Gastroesophageal sphincter (tissue), 3 donors: ENCODE results near the gene AKR1A1.

Experiments
- CTCF ChIP-seq, 4 experiments: fragments of 200-600 bp in 2 of 4; fragments of 450-650 bp in 2 of 4; sonication (generic) in 1 of 4; IDR thresholded peaks; one replicate each; pipeline ENCODE4 v1.5.1; 2017 to 2019; ENCODE audit warnings: antibody characterized with exemption in 4 of 4, mild to moderate bottlenecking in 2 of 4, moderate library complexity in 2 of 4
- POLR2AphosphoS5 ChIP-seq: sonication (generic); formaldehyde crosslinking; IDR thresholded peaks from one replicate; pipeline ENCODE4 v1.6.1; 2017; ENCODE audit warnings: antibody characterized with exemption

DNA sequence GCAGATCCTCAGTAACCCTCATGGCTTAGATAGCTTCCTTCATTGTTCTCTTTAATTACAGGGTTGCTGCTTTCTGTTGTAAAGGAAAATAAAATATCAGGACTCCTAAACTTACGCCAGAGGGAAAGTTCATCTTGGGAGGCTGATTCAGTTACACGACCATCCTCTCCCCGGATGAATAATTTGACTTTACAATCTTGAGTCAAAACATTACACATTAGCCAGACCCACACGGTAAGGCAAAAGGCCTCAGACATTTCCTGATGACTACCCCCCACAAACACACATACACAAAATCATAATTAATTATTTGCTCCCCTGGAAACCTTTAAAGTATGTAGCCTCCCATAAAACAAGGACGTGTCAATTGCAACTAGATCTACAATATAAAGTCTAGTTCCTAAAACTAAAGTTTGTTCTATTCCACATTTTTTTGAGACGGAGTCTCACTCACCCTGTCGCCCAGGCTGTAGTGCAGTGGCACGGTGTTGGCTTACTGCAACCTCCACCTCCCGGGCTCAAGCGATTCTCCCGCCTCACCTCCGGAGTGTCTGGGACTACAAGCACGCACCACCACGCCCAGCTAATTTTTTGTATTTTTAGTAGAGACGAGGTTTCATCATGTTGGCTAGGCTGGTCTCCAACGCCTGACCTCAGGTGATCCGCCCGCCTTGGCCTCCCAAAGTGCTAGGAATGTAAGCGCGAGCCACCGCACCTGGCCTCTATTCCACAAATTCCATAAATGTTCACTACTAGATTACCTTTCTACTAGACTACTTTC is 28.1 kb upstream of the AKR1A1 start:
- no peak for TF ChIP-seq POLR2AphosphoS5
- no peak for TF ChIP-seq CTCF (IDR thresholded peaks at IDR 0.05)
